Measurements from ENCODE around the gene RNF7.

The RNF7 gene

DNA sequence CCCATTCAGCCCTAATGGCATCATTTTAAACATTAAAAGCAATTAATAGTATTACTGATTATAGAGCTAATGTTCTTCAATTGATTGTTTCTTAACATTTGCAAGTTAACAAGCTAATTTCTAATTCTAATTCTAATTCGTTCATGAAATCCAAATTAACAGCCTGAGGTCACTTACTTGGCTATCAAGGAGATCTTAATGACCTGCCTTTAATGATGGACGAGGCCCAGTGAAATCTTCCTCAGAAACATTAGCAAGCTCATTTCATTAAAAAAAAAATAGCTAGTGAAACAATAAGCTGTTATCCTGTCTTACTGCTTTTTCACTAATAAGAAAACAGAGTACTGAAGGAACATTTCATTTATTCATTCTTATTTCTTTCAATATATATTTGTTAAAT is 15.4 kb upstream of the RNF7 start:
- no peak for DNase-seq (ENCODE audit: low read depth)
- H3K4me3 ChIP-seq (ENCODE audit: low read depth, low read length) = no peak overlapping the region
- TF ChIP-seq, protein P1, sequence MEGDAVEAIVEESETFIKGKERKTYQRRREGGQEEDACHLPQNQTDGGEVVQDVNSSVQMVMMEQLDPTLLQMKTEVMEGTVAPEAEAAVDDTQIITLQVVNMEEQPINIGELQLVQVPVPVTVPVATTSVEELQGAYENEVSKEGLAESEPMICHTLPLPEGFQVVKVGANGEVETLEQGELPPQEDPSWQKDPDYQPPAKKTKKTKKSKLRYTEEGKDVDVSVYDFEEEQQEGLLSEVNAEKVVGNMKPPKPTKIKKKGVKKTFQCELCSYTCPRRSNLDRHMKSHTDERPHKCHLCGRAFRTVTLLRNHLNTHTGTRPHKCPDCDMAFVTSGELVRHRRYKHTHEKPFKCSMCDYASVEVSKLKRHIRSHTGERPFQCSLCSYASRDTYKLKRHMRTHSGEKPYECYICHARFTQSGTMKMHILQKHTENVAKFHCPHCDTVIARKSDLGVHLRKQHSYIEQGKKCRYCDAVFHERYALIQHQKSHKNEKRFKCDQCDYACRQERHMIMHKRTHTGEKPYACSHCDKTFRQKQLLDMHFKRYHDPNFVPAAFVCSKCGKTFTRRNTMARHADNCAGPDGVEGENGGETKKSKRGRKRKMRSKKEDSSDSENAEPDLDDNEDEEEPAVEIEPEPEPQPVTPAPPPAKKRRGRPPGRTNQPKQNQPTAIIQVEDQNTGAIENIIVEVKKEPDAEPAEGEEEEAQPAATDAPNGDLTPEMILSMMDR (IDR thresholded peaks at IDR 0.05; ENCODE audit: control insufficient read depth, extremely low read depth, insufficient read depth) = no peak

- H3K4me3 ChIP-seq (ENCODE audit: low read depth, low read length) = no peak overlapping the region
- TF ChIP-seq, protein P1 (IDR thresholded peaks at IDR 0.05; ENCODE audit: control insufficient read depth, extremely low read depth, insufficient read depth) = no peak
- DNase-seq (ENCODE audit: low read depth) = no peak
Observed at GRCh38 chr3:141723255-141723654, 14.8 kb upstream of the RNF7 start.

GRCh38 chr3:141724186-141724585 is 13.9 kb upstream of the RNF7 start:
- no peak for DNase-seq (ENCODE audit: low read depth)
- TF ChIP-seq, protein P1 (IDR thresholded peaks at IDR 0.05; ENCODE audit: control insufficient read depth, extremely low read depth, insufficient read depth) = no peak
- no peak overlapping the region for H3K4me3 ChIP-seq (ENCODE audit: low read depth, low read length)

DNA sequence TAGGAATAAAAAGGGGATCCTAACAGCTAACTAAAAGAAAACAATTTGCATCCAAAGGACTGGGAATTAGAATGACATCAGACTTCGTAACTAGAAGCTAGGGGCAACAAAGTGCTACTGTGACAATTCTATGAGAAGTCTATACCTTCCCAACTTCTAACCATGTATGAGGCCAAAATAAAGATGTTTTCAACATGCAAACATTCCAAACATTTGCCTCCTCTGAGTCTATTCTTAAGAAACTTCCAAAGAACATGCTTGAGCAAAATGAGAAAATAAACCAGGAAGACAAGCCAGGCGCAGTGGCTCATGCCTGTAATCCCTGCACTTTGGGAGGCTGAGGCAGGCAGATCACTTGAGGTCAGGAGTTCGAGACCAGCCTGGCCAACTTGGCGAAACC is 13.1 kb upstream of the RNF7 start:
- TF ChIP-seq, protein P1 (IDR thresholded peaks at IDR 0.05; ENCODE audit: control insufficient read depth, extremely low read depth, insufficient read depth) = no peak
- no peak for DNase-seq (ENCODE audit: low read depth)
- no peak overlapping the region for H3K4me3 ChIP-seq (ENCODE audit: low read depth, low read length)

- H3K4me3 ChIP-seq (ENCODE audit: low read depth, low read length) = no peak overlapping the region
- DNase-seq (ENCODE audit: low read depth) = no peak
- TF ChIP-seq, protein P1 (IDR thresholded peaks at IDR 0.05; ENCODE audit: control insufficient read depth, extremely low read depth, insufficient read depth) = no peak
Observed at GRCh38 chr3:141726483-141726882, 11.6 kb upstream of the RNF7 start.

DNA sequence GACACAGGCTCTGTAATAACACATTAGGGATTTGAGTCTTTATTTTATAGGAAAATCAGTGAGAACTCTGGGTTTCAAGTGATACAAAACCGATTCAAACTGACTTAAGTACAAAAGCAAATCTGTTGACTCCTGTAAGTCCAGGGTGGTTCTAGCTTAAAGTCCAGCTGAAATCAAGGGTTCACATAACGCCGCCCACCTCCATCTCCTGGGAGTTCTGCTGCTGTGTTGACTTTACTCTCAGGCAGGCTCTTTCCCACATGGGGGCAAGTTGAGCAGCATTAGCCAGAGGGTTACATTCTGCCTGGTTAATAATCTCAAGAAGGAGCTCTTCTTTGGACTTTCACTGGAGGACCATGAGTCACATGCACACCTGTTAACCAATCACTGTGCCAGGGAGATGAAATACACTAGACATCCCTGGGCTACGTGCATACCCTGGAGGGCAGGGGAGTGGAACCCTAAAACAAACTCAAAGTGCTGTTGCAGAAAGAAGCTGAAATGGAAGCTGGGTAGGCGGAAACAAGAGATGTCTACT is 9.7 kb upstream of the RNF7 start:
- no peak for DNase-seq (ENCODE audit: low read depth)
- H3K4me3 ChIP-seq (ENCODE audit: low read depth, low read length) = no peak overlapping the region
- TF ChIP-seq, protein P1 (IDR thresholded peaks at IDR 0.05; ENCODE audit: control insufficient read depth, extremely low read depth, insufficient read depth) = no peak

DNA sequence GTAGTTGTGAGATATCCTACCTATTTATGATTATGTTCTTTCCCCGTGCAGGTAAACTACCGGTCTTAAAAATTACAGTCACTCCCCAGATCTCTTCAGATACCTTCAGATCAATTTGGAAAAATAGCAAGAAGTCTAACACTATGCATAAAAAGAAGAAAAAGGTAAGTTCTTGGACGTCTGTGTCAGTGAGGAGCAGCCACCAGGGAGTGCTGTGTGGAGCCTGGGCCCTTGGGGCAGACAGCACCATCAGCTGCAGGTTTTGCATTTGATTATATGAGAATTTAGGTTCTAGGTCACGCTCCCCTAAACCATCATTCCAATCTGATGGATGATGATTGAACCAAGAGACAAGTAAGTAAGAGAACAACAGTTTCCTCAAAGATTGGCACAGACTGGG is 8.9 kb upstream of the RNF7 start:
- DNase-seq (ENCODE audit: low read depth) = no peak
- TF ChIP-seq, protein P1 (IDR thresholded peaks at IDR 0.05; ENCODE audit: control insufficient read depth, extremely low read depth, insufficient read depth) = 0 out of 2 replicates have a peak, but pooled peaks have one; percentile 2
- no peak overlapping the region for H3K4me3 ChIP-seq (ENCODE audit: low read depth, low read length)
